ENCODE data around the gene UBE2L6.

GRCh38 chr11:57614234-57614772 is 46.8 kb upstream of the UBE2L6 start:
- TF ChIP-seq, protein P1, sequence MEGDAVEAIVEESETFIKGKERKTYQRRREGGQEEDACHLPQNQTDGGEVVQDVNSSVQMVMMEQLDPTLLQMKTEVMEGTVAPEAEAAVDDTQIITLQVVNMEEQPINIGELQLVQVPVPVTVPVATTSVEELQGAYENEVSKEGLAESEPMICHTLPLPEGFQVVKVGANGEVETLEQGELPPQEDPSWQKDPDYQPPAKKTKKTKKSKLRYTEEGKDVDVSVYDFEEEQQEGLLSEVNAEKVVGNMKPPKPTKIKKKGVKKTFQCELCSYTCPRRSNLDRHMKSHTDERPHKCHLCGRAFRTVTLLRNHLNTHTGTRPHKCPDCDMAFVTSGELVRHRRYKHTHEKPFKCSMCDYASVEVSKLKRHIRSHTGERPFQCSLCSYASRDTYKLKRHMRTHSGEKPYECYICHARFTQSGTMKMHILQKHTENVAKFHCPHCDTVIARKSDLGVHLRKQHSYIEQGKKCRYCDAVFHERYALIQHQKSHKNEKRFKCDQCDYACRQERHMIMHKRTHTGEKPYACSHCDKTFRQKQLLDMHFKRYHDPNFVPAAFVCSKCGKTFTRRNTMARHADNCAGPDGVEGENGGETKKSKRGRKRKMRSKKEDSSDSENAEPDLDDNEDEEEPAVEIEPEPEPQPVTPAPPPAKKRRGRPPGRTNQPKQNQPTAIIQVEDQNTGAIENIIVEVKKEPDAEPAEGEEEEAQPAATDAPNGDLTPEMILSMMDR (IDR thresholded peaks at IDR 0.05): no peak
- no peak for TF ChIP-seq ZFX (IDR thresholded peaks at IDR 0.05; ENCODE audit: borderline replicate concordance)
